Spleen (tissue), 11 donors: Measurements from ENCODE around the gene SPACDR. TPM values are rescaled to one million over a fixed set of nuclear protein-coding genes. Genes with fewer than 3 reads are reported as not detected.
A peak's percentile ranks its signal among the peaks of the same experiment; 100 is the strongest.

Experiments used
- DNase-seq: peaks from one replicate; pipeline ENCODE4 v3.0.0-alpha.2; 2020
- H3K27ac ChIP-seq, 8 donors: fragments of 200-600 bp; sonication (generic) in 7 of 8; 1 replicate in 4 of 8; 2 replicates in 4 of 8; pipeline versions ENCODE4 v1.5.0 to v1.8.0; 2016 to 2021; ENCODE audit warnings: inconsistent platforms in 4 of 8, mild to moderate bottlenecking in 4 of 8, moderate library complexity in 1 of 8
- H3K27me3 ChIP-seq, 7 donors: fragments of 200-600 bp; sonication (generic) in 6 of 7; replicated peaks in 1 of 7; 1 replicate in 4 of 7; 2 replicates in 3 of 7; pipeline versions ENCODE4 v1.5.0 to v1.8.0; 2016 to 2021; ENCODE audit warnings: inconsistent platforms in 3 of 7, mild to moderate bottlenecking in 1 of 7
- H3K36me3 ChIP-seq, 6 donors: fragments of 200-600 bp; sonication (generic) in 5 of 6; 1 replicate in 4 of 6; 2 replicates in 2 of 6; pipeline versions ENCODE4 v1.5.0 to v1.8.0; 2016 to 2021; ENCODE audit warnings: inconsistent platforms in 2 of 6
- H3K4me1 ChIP-seq, 6 donors: fragments of 200-600 bp; sonication (generic) in 5 of 6; 1 replicate in 3 of 6; 2 replicates in 3 of 6; pipeline versions ENCODE4 v1.5.0 to v1.8.0; 2016 to 2021; ENCODE audit warnings: inconsistent platforms in 3 of 6
- H3K4me3 ChIP-seq, 8 donors: fragments of 200-600 bp; sonication (generic) in 7 of 8; 1 replicate in 4 of 8; 2 replicates in 4 of 8; pipeline versions ENCODE4 v1.5.0 to v1.8.0; 2016 to 2021; ENCODE audit warnings: inconsistent platforms in 4 of 8, mild to moderate bottlenecking in 4 of 8, moderate library complexity in 2 of 8
- H3K9me3 ChIP-seq, 8 donors: fragments of 200-600 bp; sonication (generic) in 7 of 8; 1 replicate in 4 of 8; 2 replicates in 4 of 8; pipeline versions ENCODE4 v1.5.0 to v1.8.0; 2016 to 2021; ENCODE audit warnings: inconsistent platforms in 4 of 8
- CTCF ChIP-seq, 11 experiments: fragments of 200-600 bp in 7 of 11; fragments of 450-650 bp in 4 of 11; sonication (generic) in 4 of 11; IDR thresholded peaks in 8 of 11; conservative IDR thresholded peaks in 3 of 11; 1 replicate in 7 of 11; 2 replicates in 4 of 11; pipeline versions ENCODE4 v1.4.0 to v1.8.0; 2016 to 2021; ENCODE audit warnings: antibody characterized with exemption in 11 of 11, inconsistent platforms in 4 of 11, mild to moderate bottlenecking in 1 of 11
- POLR2A ChIP-seq, 3 donors: fragments of 450-650 bp; IDR thresholded peaks; one replicate each; pipeline ENCODE4 v1.5.1; 2017; ENCODE audit warnings: antibody characterized with exemption in 3 of 3, mild to moderate bottlenecking in 1 of 3
- POLR2AphosphoS5 ChIP-seq, 3 donors: sonication (generic); formaldehyde crosslinking; IDR thresholded peaks; one replicate each; pipeline ENCODE4 v1.5.1; 2017; ENCODE audit warnings: antibody characterized with exemption in 3 of 3
- WGBS, 5 donors: extraction: QIAGEN DNeasy Blood & Tissue Kit in 3 of 5; methylation state at CpG; one replicate each; pipeline versions ENCODE4 v1.1.5 to v1.1.7; 2013 to 2018; 5-methylcytosine and 5-hydroxymethylcytosine counted together
- intact Hi-C: fragments of 100-400 bp; cut with DNase I; formaldehyde crosslinking; loops from one replicate; pipeline ENCODE4 v1.15.0; 2023; ENCODE audit warnings: low total_unique reads
- polyA plus RNA-seq, 3 donors: library from polyadenylated mRNA; stranded (reverse); fragments of 200-250 nt; gene quantifications; one replicate each; pipeline ENCODE4 v1.2.1, GENCODE V29; 2013
- total RNA-seq, 7 donors: library from RNA; depleted of rRNA in 3 of 7; stranded (reverse); fragments of >200 nt in 3 of 7; fragmentation: NEBNext Ultra II Directional in 4 of 7; extraction: Animal tissue kit (Norgen Biotek cat#: 25700) in 4 of 7; gene quantifications; one replicate each; pipeline versions ENCODE4 v1.1.0 to v1.2.1, GENCODE V29; 2016 to 2021
- donor health status: healthy with polysubstance abuse.
- donor health status: DM: no; HTN: no; CAD: no; lungs with moderate emphysema.
- donor health status: DM: no; HTN: no; CAD: no.
- donor health status: Bipolar disorder and iron deficiency.
- donor health status: healthy.
- donor health status: DM: no; HTN: no; CAD: no.
- donor health status: DM: yes; HTN: yes; CAD: no.

Gene SPACDR
- total and polyA plus RNA-seq, 10 donors = 0.65 to 4.6 (median 1.7) TPM; not detected in 2

DNA sequence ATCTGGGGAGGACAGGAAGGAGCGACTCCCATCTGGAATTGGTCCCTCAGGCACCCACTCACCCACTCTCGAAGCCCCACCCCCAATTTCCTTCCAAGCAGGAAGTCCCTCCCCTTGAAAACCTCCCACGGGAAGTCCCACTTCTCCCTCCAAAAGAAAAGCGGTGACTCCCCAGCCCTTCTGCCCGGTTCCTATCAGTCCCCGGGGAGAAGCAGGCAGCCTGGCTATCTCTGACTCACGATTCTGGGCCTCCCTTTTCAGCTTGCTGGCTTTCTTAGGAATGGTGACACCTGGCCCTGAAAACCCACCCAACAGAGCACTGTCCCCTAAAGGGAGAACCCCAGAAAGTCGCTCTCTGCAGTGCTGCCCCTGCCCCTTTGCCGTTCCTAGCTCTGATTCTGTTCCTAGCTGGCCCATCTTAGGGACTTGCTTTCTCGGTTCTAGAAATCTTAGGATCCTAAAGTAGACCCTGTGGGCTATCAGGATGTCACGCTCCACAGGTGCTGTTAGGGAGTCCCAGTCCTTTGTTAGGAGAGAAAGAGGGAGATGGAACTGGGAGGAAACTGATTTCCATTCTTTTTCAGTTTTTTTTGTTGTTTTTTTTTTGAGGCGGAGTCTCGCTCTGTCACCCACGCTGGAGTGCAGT, 8.9 kb upstream of the SPACDR start:
- peaks cover 0 to 95% (median 49%) of the 10 kb centered on the region in 6 donors for H3K36me3 ChIP-seq
- intact Hi-C loops = loop anchor here (10.0 kb wide), 1 partner anchor 232 kb away; the partner anchor contains the start of gene POP7
- 28 to 45% (median 38%) methylated on average over 13 to 14 of the region's 14 CpGs for WGBS, 5 donors
- no peaks in the 10 kb centered on the region for H3K9me3 ChIP-seq
- no peak for DNase-seq
- peak overlapping the region; percentile 44 to 98 (median 74) for H3K27ac ChIP-seq
- H3K27me3 ChIP-seq = no peaks in the 10 kb centered on the region
- H3K4me3 ChIP-seq = peak overlapping the region in 1 of 8 donors; percentile 38
- peaks cover 49 to 100% (median 73%) of the 10 kb centered on the region in 6 donors for H3K4me1 ChIP-seq
- no peak for TF ChIP-seq CTCF (IDR thresholded peaks at IDR 0.05 in 8 of 11, conservative IDR thresholded peaks at IDR 0.05 in 3 of 11)
- TF ChIP-seq POLR2AphosphoS5 (IDR thresholded peaks at IDR 0.05) = peak in 2 of 3 donors; percentile 36

DNA sequence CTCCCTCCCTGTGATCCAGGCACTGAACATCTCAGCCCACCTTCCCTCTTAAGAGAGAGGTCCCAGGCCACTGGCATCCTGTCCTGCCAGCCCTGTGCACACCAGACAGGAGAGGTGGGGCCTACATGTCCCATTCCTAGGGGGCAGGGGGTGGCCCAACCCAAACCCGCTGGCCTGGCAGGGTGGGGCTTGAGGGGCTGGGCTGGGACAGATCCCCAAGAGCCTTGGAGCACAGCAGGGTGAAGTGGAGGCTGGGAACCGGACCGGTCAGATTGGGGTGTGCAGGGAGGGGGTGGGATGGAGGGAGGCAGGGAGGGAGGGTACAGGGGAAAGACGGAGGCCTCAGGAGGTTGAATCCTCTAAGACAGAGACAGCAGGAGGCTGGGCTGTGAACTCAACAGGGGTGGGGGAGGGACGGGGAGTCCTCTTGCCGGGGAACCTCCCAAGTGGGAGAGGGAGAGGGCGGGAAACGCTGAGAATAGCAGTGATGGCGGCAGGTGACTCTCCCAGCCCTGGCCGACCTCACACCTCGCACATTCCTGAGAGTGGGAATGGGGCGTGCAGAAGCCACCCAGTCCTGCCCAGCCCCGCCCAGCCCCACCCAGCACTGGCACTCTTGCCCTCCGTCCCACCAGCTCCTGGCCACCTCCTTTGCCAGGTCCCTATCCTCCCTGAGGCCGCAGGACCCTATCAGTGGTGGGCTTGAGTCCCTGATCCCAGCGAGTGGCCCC, 8.2 kb upstream of the SPACDR start:
- Histone ChIP-seq H3K4me3 (peak overlapping the region in 1 of 8 donors; percentile 38), H3K9me3 (no peaks in the 10 kb centered on the region), H3K4me1 (peaks cover 49 to 100% (median 72%) of the 10 kb centered on the region in 6 donors), H3K36me3 (peaks cover 0 to 99% (median 55%) of the 10 kb centered on the region in 6 donors), H3K27ac (peak overlapping the region; percentile 41 to 98 (median 74)), H3K27me3 (no peaks in the 10 kb centered on the region)
- intact Hi-C loops = loop anchor here (10.0 kb wide), 1 partner anchor 233 kb away; the partner anchor contains the start of gene POP7
- WGBS, 5 donors = 63 to 74% (median 71%) methylated on average over 13 to 16 of the region's 16 CpGs
- TF ChIP-seq POLR2A (IDR thresholded peaks at IDR 0.05) (no peak), POLR2AphosphoS5 (IDR thresholded peaks at IDR 0.05) (peak in 2 of 3 donors; percentile 39 to 50)
- DNase-seq = no peak

DNA sequence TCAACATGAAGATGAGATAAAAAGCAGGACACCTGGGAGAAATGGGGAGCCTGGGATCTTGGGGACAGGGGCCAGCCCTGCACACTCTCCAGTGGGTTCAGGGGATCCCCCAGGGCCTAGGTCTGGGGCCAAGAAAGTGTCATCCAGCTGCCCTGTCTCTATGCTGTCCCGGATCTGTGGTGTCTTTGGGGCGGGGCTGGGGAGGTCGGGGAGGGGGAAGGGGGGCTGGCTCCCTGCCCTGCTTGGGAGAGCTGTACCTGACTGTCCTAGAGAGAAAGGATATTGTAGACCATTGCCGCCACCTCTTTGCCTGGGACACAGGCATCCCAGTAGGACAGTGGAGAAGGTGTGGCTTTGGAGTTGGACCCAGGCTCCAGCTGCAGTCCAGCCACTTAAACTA, 7.0 kb upstream of the SPACDR start:
- WGBS, 5 donors = 58 to 100% (median 69%) methylated on average over 1 to 4 of the region's 4 CpGs
- Histone ChIP-seq H3K4me1 (peaks cover 41 to 100% (median 69%) of the 10 kb centered on the region in 6 donors), H3K9me3 (no peaks in the 10 kb centered on the region), H3K27ac (peak overlapping the region in 3 of 8 donors; percentile 15 to 73 (median 37)), H3K36me3 (peaks cover 0 to 99% (median 64%) of the 10 kb centered on the region in 6 donors), H3K27me3 (no peaks in the 10 kb centered on the region), H3K4me3 (no peak overlapping the region)
- intact Hi-C loops = loop anchor here (10.0 kb wide), 1 partner anchor 234 kb away; the partner anchor contains the start of gene POP7
- DNase-seq = no peak
- peak in 1 of 3 donors; percentile 15 for TF ChIP-seq POLR2AphosphoS5 (IDR thresholded peaks at IDR 0.05)
- no peak for TF ChIP-seq CTCF (IDR thresholded peaks at IDR 0.05 in 8 of 11, conservative IDR thresholded peaks at IDR 0.05 in 3 of 11)

GRCh38 chr7:100469227-100470044, 5.4 kb upstream of the SPACDR start:
- 28 to 37% (median 33%) methylated on average over 10 to 13 of the region's 13 CpGs for WGBS, 5 donors
- peaks cover 31 to 94% (median 61%) of the 10 kb centered on the region in 6 donors for H3K4me1 ChIP-seq

More at GRCh38 chr7:100469227-100470044, 5.4 kb upstream of the SPACDR start:
- intact Hi-C loops = loop anchor here (2.0 to 10.0 kb wide), 2 partner anchors 93 to 235 kb away; partner anchors contain the start of gene POP7
- Histone ChIP-seq H3K36me3 (peaks cover 0 to 97% (median 59%) of the 10 kb centered on the region in 6 donors), H3K27me3 (no peaks in the 10 kb centered on the region), H3K4me3 (no peak overlapping the region), H3K9me3 (no peaks in the 10 kb centered on the region), H3K27ac (peak overlapping the region in 4 of 8 donors; percentile 19 to 57 (median 37))
- TF ChIP-seq CTCF (IDR thresholded peaks at IDR 0.05 in 8 of 11, conservative IDR thresholded peaks at IDR 0.05 in 3 of 11) (peak; percentile 89 to 99 (median 96)), POLR2A (IDR thresholded peaks at IDR 0.05) (no peak), POLR2AphosphoS5 (IDR thresholded peaks at IDR 0.05) (peak; percentile 57 to 84 (median 71))
- DNase-seq = peak; percentile 96
